Keratinocyte (primary cell): ENCODE measurements around the gene INPP5A.

Experiments used
- EZH2 ChIP-seq: IDR thresholded peaks from one replicate; pipeline ENCODE4 v1.6.1; 2012; ENCODE audit warnings: inconsistent platforms, mild to moderate bottlenecking, low read length, moderate library complexity
- TF ChIP-seq, protein P1 (sequence below), 3 experiments: IDR thresholded peaks in 1 of 3; conservative IDR thresholded peaks in 1 of 3; optimal IDR thresholded peaks in 1 of 3; 2 replicates in 2 of 3; 3 replicates in 1 of 3; pipeline versions ENCODE3 to v1.5.1; 2011; ENCODE audit warnings: low read length in 3 of 3, mild to moderate bottlenecking in 3 of 3, moderate library complexity in 2 of 3, control low read depth in 1 of 3, inconsistent platforms in 1 of 3; ENCODE audit not compliant: insufficient read depth in 2 of 3; ENCODE audit errors: extremely low read depth in 1 of 3

DNA sequence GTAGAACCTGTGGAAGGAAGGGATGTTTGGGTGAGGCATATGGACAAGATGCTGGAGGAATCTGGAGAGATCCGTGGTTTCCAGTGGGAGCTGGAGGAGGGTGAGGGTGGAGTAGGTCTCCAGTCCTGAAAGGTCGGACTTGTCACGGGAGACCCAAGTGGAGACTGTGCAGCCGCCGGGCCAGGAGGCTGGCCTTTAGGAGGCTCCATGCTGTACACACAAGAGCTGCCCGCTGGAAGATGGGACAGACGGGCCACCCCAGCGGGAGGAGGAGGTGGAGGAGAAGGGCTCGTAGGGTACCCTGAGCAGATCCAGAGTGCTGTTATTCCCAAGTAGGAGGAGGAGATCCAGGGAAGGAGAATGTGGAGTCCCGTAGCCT, 141.6 kb downstream of the INPP5A start:
- TF ChIP-seq, protein P1, sequence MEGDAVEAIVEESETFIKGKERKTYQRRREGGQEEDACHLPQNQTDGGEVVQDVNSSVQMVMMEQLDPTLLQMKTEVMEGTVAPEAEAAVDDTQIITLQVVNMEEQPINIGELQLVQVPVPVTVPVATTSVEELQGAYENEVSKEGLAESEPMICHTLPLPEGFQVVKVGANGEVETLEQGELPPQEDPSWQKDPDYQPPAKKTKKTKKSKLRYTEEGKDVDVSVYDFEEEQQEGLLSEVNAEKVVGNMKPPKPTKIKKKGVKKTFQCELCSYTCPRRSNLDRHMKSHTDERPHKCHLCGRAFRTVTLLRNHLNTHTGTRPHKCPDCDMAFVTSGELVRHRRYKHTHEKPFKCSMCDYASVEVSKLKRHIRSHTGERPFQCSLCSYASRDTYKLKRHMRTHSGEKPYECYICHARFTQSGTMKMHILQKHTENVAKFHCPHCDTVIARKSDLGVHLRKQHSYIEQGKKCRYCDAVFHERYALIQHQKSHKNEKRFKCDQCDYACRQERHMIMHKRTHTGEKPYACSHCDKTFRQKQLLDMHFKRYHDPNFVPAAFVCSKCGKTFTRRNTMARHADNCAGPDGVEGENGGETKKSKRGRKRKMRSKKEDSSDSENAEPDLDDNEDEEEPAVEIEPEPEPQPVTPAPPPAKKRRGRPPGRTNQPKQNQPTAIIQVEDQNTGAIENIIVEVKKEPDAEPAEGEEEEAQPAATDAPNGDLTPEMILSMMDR (optimal IDR thresholded peaks at IDR 0.05 in 1 of 3, IDR thresholded peaks at IDR 0.05 in 1 of 3, conservative IDR thresholded peaks at IDR 0.05 in 1 of 3; ENCODE audit: extremely low read depth in 1 of 3, insufficient read depth in 2 of 3, low read length in 3 of 3): no peak
- TF ChIP-seq EZH2: no peak
